ENCODE measurements around the gene PIGC. TPM values are rescaled to one million over a fixed set of nuclear protein-coding genes. Genes with fewer than 3 reads are reported as not detected.

The PIGC gene
- total and polyA plus RNA-seq, 2 experiments from 2014 or later: 27.8 to 32.7 TPM

- H3K36me3 ChIP-seq (ENCODE audit: low read depth): no peaks in the 10 kb centered on the region
- DNase-seq: no peak
- H3K9me3 ChIP-seq (ENCODE audit: low read depth): no peaks in the 10 kb centered on the region
- H3K27ac ChIP-seq: no peak overlapping the region
- no peaks in the 10 kb centered on the region for H3K27me3 ChIP-seq (replicated peaks; ENCODE audit: insufficient read depth)
- H3F3A ChIP-seq (ENCODE audit: insufficient read depth): no peaks in the 10 kb centered on the region
- TF ChIP-seq EZH2phosphoT487 (IDR thresholded peaks at IDR 0.05; ENCODE audit: insufficient read depth, low read depth): no peak
- TF ChIP-seq EZH2 (IDR thresholded peaks at IDR 0.05; ENCODE audit: insufficient read depth, poor library complexity, severe bottlenecking): no peak
- in situ Hi-C loops (cut with MboI): loop anchor here (10.0 to 25.0 kb wide), 2 partner anchors 427 to 610 kb away; no protein-coding TSS in a partner anchor
- H3K4me1 ChIP-seq (ENCODE audit: insufficient read depth): no peaks in the 10 kb centered on the region
- H2AFZ ChIP-seq: no peak overlapping the region
- no peak overlapping the region for H3K4me3 ChIP-seq
- no peak overlapping the region for H3K4me2 ChIP-seq (ENCODE audit: unreplicated experiment)
- H3K9ac ChIP-seq: no peak overlapping the region
- H3K9me2 ChIP-seq (ENCODE audit: insufficient read depth): no peaks in the 10 kb centered on the region
- 78 to 86% methylated on average over 5 of the region's 5 CpGs for WGBS, 2 experiments (ENCODE audit: low coverage in 1 of 2, low lambda C conversion rate in 2 of 2, missing lambda C conversion rate in 2 of 2)
- H3K79me2 ChIP-seq (ENCODE audit: insufficient read depth): no peaks in the 10 kb centered on the region
- H4K20me1 ChIP-seq (ENCODE audit: insufficient read depth): no peaks in the 10 kb centered on the region
Measured at GRCh38 chr1:172421974-172422604, 21.8 kb downstream of the PIGC start.

- Histone ChIP-seq H3K4me2 (ENCODE audit: unreplicated experiment) (no peak within 1 kb of the TSS), H3K36me3 (ENCODE audit: low read depth) (no peaks in the 10 kb centered on the region), H3K27ac (no peak within 1 kb of the TSS), H3F3A (ENCODE audit: insufficient read depth) (no peaks in the 10 kb centered on the region), H3K4me1 (ENCODE audit: insufficient read depth) (no peaks in the 10 kb centered on the region), H3K9me2 (ENCODE audit: insufficient read depth) (no peaks in the 10 kb centered on the region), H3K9ac (no peak within 1 kb of the TSS), H3K79me2 (ENCODE audit: insufficient read depth) (no peaks in the 10 kb centered on the region), H3K4me3 (no peak within 1 kb of the TSS), H4K20me1 (ENCODE audit: insufficient read depth) (no peaks in the 10 kb centered on the region), H2AFZ (no peak within 1 kb of the TSS), H3K9me3 (ENCODE audit: low read depth) (no peaks in the 10 kb centered on the region), H3K27me3 (replicated peaks; ENCODE audit: insufficient read depth) (no peaks in the 10 kb centered on the region)
- DNase-seq: no peak
- TF ChIP-seq EZH2 (IDR thresholded peaks at IDR 0.05; ENCODE audit: insufficient read depth, poor library complexity, severe bottlenecking) (no peak), EZH2phosphoT487 (IDR thresholded peaks at IDR 0.05; ENCODE audit: insufficient read depth, low read depth) (no peak)
- WGBS, 2 experiments (ENCODE audit: low coverage in 1 of 2, low lambda C conversion rate in 2 of 2, missing lambda C conversion rate in 2 of 2): 91 to 93% methylated on average over 1 of the region's 1 CpG
- in situ Hi-C loops (cut with MboI): loop anchor here (10.0 to 25.0 kb wide), 2 partner anchors 426 to 608 kb away; no protein-coding TSS in a partner anchor
Measured at GRCh38 chr1:172420385-172420784, 23.5 kb downstream of the PIGC start, which contains the start of gene C1orf105. Gene C1orf105, plus strand, starts transcription at chr1:172420685. Its CDS starts 201 bp downstream, at chr1:172420886.

- Histone ChIP-seq H3K4me3 (no peak overlapping the region), H3K9ac (no peak overlapping the region), H4K20me1 (ENCODE audit: insufficient read depth) (no peaks in the 10 kb centered on the region), H2AFZ (no peak overlapping the region), H3F3A (ENCODE audit: insufficient read depth) (peaks cover 5% of the 10 kb centered on the region; the same call in 1 of the 2 replicates), H3K79me2 (ENCODE audit: insufficient read depth) (no peaks in the 10 kb centered on the region), H3K4me2 (ENCODE audit: unreplicated experiment) (no peak overlapping the region), H3K9me2 (ENCODE audit: insufficient read depth) (no peaks in the 10 kb centered on the region), H3K27me3 (replicated peaks; ENCODE audit: insufficient read depth) (no peaks in the 10 kb centered on the region), H3K9me3 (ENCODE audit: low read depth) (no peaks in the 10 kb centered on the region), H3K4me1 (ENCODE audit: insufficient read depth) (peaks cover 5% of the 10 kb centered on the region), H3K36me3 (ENCODE audit: low read depth) (no peaks in the 10 kb centered on the region), H3K27ac (no peak overlapping the region)
- in situ Hi-C loops (cut with MboI): loop anchor here (25.0 kb wide), 1 partner anchor 605 kb away; no protein-coding TSS in a partner anchor
- 85 to 93% methylated on average over 1 of the region's 1 CpG for WGBS, 2 experiments (ENCODE audit: low coverage in 1 of 2, low lambda C conversion rate in 2 of 2, missing lambda C conversion rate in 2 of 2)
- DNase-seq: no peak
- TF ChIP-seq EZH2phosphoT487 (IDR thresholded peaks at IDR 0.05; ENCODE audit: insufficient read depth, low read depth) (no peak), EZH2 (IDR thresholded peaks at IDR 0.05; ENCODE audit: insufficient read depth, poor library complexity, severe bottlenecking) (no peak)
Measured at GRCh38 chr1:172417557-172417956, 26.3 kb downstream of the PIGC start.

- H3K79me2 ChIP-seq (ENCODE audit: insufficient read depth): no peaks in the 10 kb centered on the region
- WGBS, 2 experiments (ENCODE audit: low coverage in 1 of 2, low lambda C conversion rate in 2 of 2, missing lambda C conversion rate in 2 of 2): 67 to 71% methylated on average over 4 of the region's 4 CpGs
- in situ Hi-C loops (cut with MboI): loop anchor here (25.0 kb wide), 1 partner anchor 604 kb away; no protein-coding TSS in a partner anchor
Measured at GRCh38 chr1:172416496-172417035, 27.3 kb downstream of the PIGC start.

More at GRCh38 chr1:172416496-172417035, 27.3 kb downstream of the PIGC start:
- H4K20me1 ChIP-seq (ENCODE audit: insufficient read depth): no peaks in the 10 kb centered on the region
- no peak overlapping the region for H2AFZ ChIP-seq
- H3K9me3 ChIP-seq (ENCODE audit: low read depth): no peaks in the 10 kb centered on the region
- H3K9me2 ChIP-seq (ENCODE audit: insufficient read depth): no peaks in the 10 kb centered on the region
- no peak for DNase-seq
- H3K9ac ChIP-seq: no peak overlapping the region
- H3K36me3 ChIP-seq (ENCODE audit: low read depth): no peaks in the 10 kb centered on the region
- H3K4me2 ChIP-seq (ENCODE audit: unreplicated experiment): no peak overlapping the region
- H3K4me1 ChIP-seq (ENCODE audit: insufficient read depth): peaks cover 5% of the 10 kb centered on the region
- H3F3A ChIP-seq (ENCODE audit: insufficient read depth): peaks cover 5% of the 10 kb centered on the region; the same call in 1 of the 2 replicates
- TF ChIP-seq EZH2 (IDR thresholded peaks at IDR 0.05; ENCODE audit: insufficient read depth, poor library complexity, severe bottlenecking): no peak
- TF ChIP-seq EZH2phosphoT487 (IDR thresholded peaks at IDR 0.05; ENCODE audit: insufficient read depth, low read depth): no peak
- no peaks in the 10 kb centered on the region for H3K27me3 ChIP-seq (replicated peaks; ENCODE audit: insufficient read depth)
- H3K27ac ChIP-seq: no peak overlapping the region
- no peak overlapping the region for H3K4me3 ChIP-seq
